CD4-positive, alpha-beta T cell treated with Interleukin-1 beta for 1 hour (primary cell): ENCODE measurements around the gene CD247.

Experiments
- DNase-seq, 2 donors: peaks; one replicate each; pipeline ENCODE4 v3.0.0-alpha.2; 2020 to 2022

CD247 gene

GRCh38 chr1:167542109-167543032, 24.0 kb upstream of the CD247 start:
- DNase-seq, result no peak

GRCh38 chr1:167541610-167542009, 23.3 kb upstream of the CD247 start:
- DNase-seq, result no peak

GRCh38 chr1:167541003-167541402, 22.7 kb upstream of the CD247 start:
- no peak for DNase-seq

GRCh38 chr1:167538657-167539056, 20.3 kb upstream of the CD247 start:
- no peak for DNase-seq

- DNase-seq, result peak; percentile 56 to 65
These were observed 15.5 kb upstream of the CD247 start for GRCh38 chr1:167533851-167534300.

- no peak for DNase-seq
These were observed 14.9 kb upstream of the CD247 start for GRCh38 chr1:167532964-167533824.

GRCh38 chr1:167532375-167532774, 14.0 kb upstream of the CD247 start:
- DNase-seq, result no peak

- DNase-seq, result no peak
These were observed 11.6 kb upstream of the CD247 start for GRCh38 chr1:167529829-167530474.

- DNase-seq, result no peak
These were observed 9.9 kb upstream of the CD247 start for GRCh38 chr1:167528057-167528728.

- no peak for DNase-seq
These were observed 8.5 kb upstream of the CD247 start for GRCh38 chr1:167526667-167527383.

GRCh38 chr1:167524651-167525050, 6.3 kb upstream of the CD247 start:
- no peak for DNase-seq

- DNase-seq, result no peak
These were observed 3.9 kb upstream of the CD247 start for GRCh38 chr1:167522246-167522645.

- no peak for DNase-seq
These were observed 2.4 kb upstream of the CD247 start for GRCh38 chr1:167520711-167521206.

GRCh38 chr1:167517535-167518330, 596 bp downstream of the CD247 start:
- DNase-seq, result peak; percentile 82 to 83

- DNase-seq, result peak; percentile 39 to 61
These were observed 1.6 kb downstream of the CD247 start for GRCh38 chr1:167516404-167517388.

- DNase-seq, result no peak
These were observed 2.4 kb downstream of the CD247 start for GRCh38 chr1:167515893-167516321.

- no peak for DNase-seq
These were observed 2.9 kb downstream of the CD247 start for GRCh38 chr1:167515461-167515860.

- no peak for DNase-seq
These were observed 4.0 kb downstream of the CD247 start for GRCh38 chr1:167514288-167514687.

- no peak for DNase-seq
These were observed 6.2 kb downstream of the CD247 start for GRCh38 chr1:167512046-167512654.
